Stimulated activated CD4-positive, alpha-beta T cell treated with anti-CD3 and anti-CD28 coated beads, TNF-alpha, amount 100 ng/mL, for 4 hours (primary cell): ENCODE data around the gene GRK1.

Source experiments
- DNase-seq, 3 experiments: peaks; one replicate each; pipeline ENCODE4 v3.0.0-alpha.2; 2020; ENCODE audit warnings: low read depth in 3 of 3

The GRK1 gene

GRCh38 chr13:113632706-113633484, 34.1 kb upstream of the GRK1 start:
- DNase-seq: no peak

GRCh38 chr13:113633485-113633873, 33.5 kb upstream of the GRK1 start:
- DNase-seq: no peak

- DNase-seq: no peak
Measured at GRCh38 chr13:113634279-113635047, 32.6 kb upstream of the GRK1 start.

- no peak for DNase-seq
Measured at GRCh38 chr13:113635048-113635420, 32.0 kb upstream of the GRK1 start.

- DNase-seq: no peak
Measured at GRCh38 chr13:113635709-113636108, 31.3 kb upstream of the GRK1 start.

- DNase-seq: no peak
Measured at GRCh38 chr13:113636266-113636963, 30.6 kb upstream of the GRK1 start.

GRCh38 chr13:113637262-113638160, 29.5 kb upstream of the GRK1 start:
- no peak for DNase-seq

GRCh38 chr13:113638173-113638746, 28.8 kb upstream of the GRK1 start:
- DNase-seq: no peak

GRCh38 chr13:113638806-113639205, 28.2 kb upstream of the GRK1 start:
- DNase-seq: no peak

GRCh38 chr13:113639616-113640262, 27.3 kb upstream of the GRK1 start:
- DNase-seq: no peak

GRCh38 chr13:113641426-113641825, 25.6 kb upstream of the GRK1 start:
- DNase-seq: no peak

- DNase-seq: no peak
Measured at GRCh38 chr13:113642563-113642962, 24.5 kb upstream of the GRK1 start.

- DNase-seq: no peak
Measured at GRCh38 chr13:113643593-113643992, 23.4 kb upstream of the GRK1 start.

- no peak for DNase-seq
Measured at GRCh38 chr13:113644800-113645199, 22.2 kb upstream of the GRK1 start.

GRCh38 chr13:113645329-113645728, 21.7 kb upstream of the GRK1 start:
- no peak for DNase-seq

- DNase-seq: no peak
Measured at GRCh38 chr13:113646376-113646775, 20.6 kb upstream of the GRK1 start.

- no peak for DNase-seq
Measured at GRCh38 chr13:113646921-113647340, 20.1 kb upstream of the GRK1 start.

- DNase-seq: no peak
Measured at GRCh38 chr13:113647351-113648215, 19.4 kb upstream of the GRK1 start.

GRCh38 chr13:113648216-113648610, 18.8 kb upstream of the GRK1 start:
- DNase-seq: no peak

- DNase-seq: no peak
Measured at GRCh38 chr13:113649212-113649611, 17.8 kb upstream of the GRK1 start.
